ENCODE measurements around the gene GCSH. TPM values are rescaled to one million over a fixed set of nuclear protein-coding genes. Genes with fewer than 3 reads are reported as not detected.

The GCSH gene
- total and polyA plus RNA-seq, 2 of the 13 experiments (the other 11 are each of a cell fraction or from before 2014, with no cell fraction given) = 35.9 to 103 TPM

- TF ChIP-seq MIER2 (CRISPR knock-in tag; IDR thresholded peaks at IDR 0.05) (no peak), SUZ12 (IDR thresholded peaks at IDR 0.05; ENCODE audit: low read depth, low read length) (no peak), POGK (CRISPR knock-in tag; conservative IDR thresholded peaks at IDR 0.05) (peak; percentile 51; the same call in 1 of the 2 replicates), E2F2 (CRISPR knock-in tag; IDR thresholded peaks at IDR 0.05; ENCODE audit: borderline replicate concordance) (no peak), ATF2 (CRISPR knock-in tag; IDR thresholded peaks at IDR 0.05) (no peak), MAF1 (CRISPR knock-in tag; IDR thresholded peaks at IDR 0.05; ENCODE audit: borderline replicate concordance) (peak; percentile 20; the same call in 1 of the 2 replicates), HES4 (CRISPR knock-in tag; IDR thresholded peaks at IDR 0.05; ENCODE audit: borderline replicate concordance) (peak; percentile 64; the same call in 1 of the 2 replicates), FOXM1 (CRISPR knock-in tag; IDR thresholded peaks at IDR 0.05) (no peak), ZNF878 (CRISPR knock-in tag; IDR thresholded peaks at IDR 0.05) (no peak), ZNF567 (CRISPR knock-in tag; IDR thresholded peaks at IDR 0.05; ENCODE audit: borderline replicate concordance) (peak; percentile 40; the same call in 1 of the 2 replicates), NFKBIZ (CRISPR knock-in tag; IDR thresholded peaks at IDR 0.05) (no peak), PATZ1 (CRISPR knock-in tag; IDR thresholded peaks at IDR 0.05) (0 out of 2 replicates have a peak, but pooled peaks have one; percentile 41), SKI (IDR thresholded peaks at IDR 0.05; ENCODE audit: partially characterized antibody) (peak; percentile 8), ZBTB39 (CRISPR knock-in tag; IDR thresholded peaks at IDR 0.05) (no peak), MEIS2 (CRISPR knock-in tag; IDR thresholded peaks at IDR 0.05) (0 out of 2 replicates have a peak, but pooled peaks have one; percentile 38), ZNF598 (CRISPR knock-in tag; IDR thresholded peaks at IDR 0.05; ENCODE audit: borderline replicate concordance) (peak; percentile 52; the same call in 1 of the 2 replicates), ZUFSP (CRISPR knock-in tag; IDR thresholded peaks at IDR 0.05; ENCODE audit: borderline replicate concordance) (no peak), ZNF329 (CRISPR knock-in tag; IDR thresholded peaks at IDR 0.05; ENCODE audit: low read depth) (peak; percentile 66; the same call in 1 of the 2 replicates)
Measured at GRCh38 chr16:81035975-81036750, 60.0 kb downstream of the GCSH start (continued).
